NCI-H1105 (cell line): ENCODE measurements around the gene LRIG3.
"Not testable (repeated sequence)": the region's sequence is repeated elsewhere in the genome, so short reads cannot be mapped to it uniquely, and the experiment has no call there.

ENCODE experiments used
- DNase-seq: peaks from one replicate; lab custom pipeline; 2025; lab: John Stamatoyannopoulos, UW

Gene LRIG3, protein sequence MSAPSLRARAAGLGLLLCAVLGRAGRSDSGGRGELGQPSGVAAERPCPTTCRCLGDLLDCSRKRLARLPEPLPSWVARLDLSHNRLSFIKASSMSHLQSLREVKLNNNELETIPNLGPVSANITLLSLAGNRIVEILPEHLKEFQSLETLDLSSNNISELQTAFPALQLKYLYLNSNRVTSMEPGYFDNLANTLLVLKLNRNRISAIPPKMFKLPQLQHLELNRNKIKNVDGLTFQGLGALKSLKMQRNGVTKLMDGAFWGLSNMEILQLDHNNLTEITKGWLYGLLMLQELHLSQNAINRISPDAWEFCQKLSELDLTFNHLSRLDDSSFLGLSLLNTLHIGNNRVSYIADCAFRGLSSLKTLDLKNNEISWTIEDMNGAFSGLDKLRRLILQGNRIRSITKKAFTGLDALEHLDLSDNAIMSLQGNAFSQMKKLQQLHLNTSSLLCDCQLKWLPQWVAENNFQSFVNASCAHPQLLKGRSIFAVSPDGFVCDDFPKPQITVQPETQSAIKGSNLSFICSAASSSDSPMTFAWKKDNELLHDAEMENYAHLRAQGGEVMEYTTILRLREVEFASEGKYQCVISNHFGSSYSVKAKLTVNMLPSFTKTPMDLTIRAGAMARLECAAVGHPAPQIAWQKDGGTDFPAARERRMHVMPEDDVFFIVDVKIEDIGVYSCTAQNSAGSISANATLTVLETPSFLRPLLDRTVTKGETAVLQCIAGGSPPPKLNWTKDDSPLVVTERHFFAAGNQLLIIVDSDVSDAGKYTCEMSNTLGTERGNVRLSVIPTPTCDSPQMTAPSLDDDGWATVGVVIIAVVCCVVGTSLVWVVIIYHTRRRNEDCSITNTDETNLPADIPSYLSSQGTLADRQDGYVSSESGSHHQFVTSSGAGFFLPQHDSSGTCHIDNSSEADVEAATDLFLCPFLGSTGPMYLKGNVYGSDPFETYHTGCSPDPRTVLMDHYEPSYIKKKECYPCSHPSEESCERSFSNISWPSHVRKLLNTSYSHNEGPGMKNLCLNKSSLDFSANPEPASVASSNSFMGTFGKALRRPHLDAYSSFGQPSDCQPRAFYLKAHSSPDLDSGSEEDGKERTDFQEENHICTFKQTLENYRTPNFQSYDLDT

DNA sequence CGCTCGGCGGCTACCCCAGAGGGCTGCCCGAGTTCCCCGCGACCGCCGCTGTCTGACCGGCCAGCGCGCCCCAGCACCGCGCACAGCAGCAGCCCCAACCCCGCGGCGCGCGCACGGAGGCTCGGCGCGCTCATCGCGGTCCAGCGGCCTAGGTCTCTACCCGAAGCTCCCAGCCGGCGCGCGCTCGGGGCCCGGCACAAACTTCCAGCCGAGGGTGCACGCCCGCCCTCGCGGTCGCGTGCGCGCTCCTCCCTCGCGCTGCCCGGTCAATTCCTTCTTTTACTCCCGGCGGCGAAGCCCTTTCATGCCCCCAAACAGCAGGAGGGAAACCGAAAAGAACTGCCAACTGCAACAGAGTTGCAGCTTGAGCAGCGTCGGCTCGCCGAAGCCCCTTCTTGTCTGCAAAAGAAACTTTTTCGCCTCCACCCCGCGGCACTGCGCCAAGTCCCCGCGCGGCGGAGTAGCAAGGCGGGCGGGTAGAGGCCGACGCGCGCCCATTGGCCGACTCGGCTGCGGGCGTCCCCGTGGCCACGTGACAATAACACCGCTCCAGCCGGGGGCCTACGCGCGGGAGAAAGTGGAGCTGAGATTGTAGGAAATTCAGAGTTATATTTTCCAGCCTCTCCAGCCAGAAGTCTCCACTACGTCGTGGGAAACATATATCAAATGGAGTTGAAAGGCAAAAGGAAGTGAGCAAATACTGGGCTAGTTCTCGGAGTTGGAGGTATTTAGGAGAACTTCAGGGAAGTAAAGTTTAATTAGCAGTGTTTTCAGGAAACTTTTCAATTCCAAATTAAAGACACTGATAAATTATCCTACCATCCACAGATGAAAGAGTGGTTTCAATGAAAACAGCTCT, at the start of gene LRIG3:
Gene LRIG3, minus strand, starts transcription at position 403 of the 859 bp plus-strand sequence. Its CDS starts 269 bp downstream, at position 134.
- peak; percentile 61 for DNase-seq

DNA sequence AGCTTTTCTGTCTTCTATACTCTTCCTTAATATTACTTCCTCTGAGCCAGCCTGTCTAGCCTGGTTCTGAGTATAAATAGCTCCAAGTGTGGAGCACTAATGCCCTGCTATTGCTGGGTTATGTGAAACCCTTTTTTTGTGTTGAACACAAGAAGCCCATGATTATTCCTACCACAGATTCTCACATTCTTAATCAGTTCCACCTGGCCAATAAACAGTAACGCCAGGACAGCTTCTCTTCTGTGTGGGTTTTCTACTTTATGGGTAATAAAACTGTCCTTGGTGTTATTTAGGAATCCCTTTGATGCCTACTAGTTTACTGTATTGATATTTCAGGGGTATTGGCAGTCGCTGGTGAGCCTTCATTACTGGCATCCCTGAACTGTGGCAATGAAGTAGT, 48.9 kb upstream of the LRIG3 start:
- no peak for DNase-seq

DNA sequence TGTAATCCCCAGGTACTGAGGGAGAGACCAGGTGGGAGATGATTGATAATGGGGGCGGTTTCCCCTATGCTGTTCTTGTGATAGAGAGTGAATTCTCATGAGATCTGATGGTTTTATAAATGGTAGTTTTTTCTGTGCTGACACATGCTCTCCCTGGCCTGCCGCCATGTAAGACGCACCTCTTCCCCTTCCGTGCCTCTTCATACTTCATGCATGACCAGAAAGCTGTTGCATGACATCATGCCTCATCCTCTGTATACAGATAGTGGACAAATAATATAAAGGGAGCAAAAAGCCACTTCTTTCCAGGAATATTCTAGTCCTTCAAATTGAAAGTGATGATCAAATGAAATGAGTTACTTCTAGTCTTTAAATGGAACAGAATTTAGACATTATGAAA, 47.3 kb upstream of the LRIG3 start:
- no peak for DNase-seq

DNA sequence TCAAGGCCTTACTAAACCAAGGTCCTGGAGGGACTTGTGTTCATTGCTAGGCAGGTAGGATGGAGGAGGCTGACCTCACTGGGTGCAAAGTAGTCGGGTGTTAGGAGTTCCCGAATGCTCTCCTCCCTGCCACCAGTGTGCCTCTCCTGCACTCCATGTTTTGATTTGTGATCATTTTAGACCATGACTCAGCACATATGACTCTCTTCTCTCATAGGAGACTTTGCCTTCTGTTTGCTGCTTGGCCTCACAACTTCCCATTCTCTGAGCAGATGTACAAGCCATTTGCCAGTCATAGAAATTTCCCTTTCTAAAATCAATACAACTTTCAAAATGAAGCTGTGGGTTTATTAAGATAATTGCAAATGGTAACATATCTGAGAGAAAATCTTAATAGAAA, 46.6 kb upstream of the LRIG3 start:
- DNase-seq, result no peak

DNA sequence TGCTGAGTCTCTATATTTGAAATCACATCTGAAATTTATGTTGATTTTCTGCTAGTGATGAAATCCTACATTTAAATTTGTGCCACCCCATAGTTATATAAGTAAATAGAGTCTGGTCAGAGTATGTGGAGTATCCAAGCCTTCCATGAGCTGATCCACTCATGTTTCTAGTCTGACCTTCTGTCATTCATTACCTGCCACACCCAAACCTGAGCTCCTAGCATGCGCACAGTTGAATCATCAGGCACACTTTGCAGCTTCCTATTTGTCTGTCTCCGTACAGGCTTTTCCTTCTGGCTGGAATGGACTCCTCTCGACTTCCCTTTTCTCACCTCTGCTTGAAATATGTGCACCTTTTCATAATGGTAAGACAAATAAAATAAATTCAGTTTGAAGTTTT, 45.3 kb upstream of the LRIG3 start:
- no peak for DNase-seq

DNA sequence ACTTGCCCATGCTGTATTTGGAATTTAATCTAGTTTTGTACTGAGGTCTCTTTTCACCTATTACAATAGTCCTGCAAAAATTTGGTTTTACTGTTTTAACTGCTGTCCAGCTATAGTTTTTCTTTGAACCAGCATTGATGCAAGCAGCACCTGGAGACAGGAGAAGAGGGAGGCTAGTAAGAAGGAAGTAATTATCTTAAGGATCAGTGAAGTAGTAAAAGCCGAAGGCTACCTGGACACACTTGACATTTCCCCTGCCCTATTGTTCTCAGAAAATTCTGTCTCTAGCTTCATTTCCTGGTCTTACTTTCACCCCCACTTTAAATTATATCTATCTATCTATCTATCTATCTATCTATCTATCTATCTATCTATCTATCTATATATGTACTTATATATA, 43.5 kb upstream of the LRIG3 start:
- DNase-seq, result no peak

DNA sequence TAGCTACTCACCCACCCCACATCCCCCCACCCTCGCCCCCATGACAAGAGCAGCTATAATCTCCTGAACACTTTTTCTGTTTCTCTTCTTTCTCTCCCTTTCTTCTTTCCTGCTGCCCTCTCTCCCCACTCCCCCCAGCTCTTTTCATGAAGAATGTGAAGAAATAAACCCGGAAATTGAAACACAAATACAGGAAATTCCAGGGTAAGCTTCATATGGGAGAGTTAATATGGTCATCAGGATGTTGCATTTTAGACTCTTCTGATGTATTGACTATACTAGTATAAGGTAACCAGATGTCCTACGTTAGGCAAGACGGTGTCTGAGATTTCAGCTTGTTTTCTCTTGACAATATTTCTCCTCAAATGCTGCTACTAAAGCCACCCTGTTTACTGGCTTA, 41.6 kb upstream of the LRIG3 start:
- DNase-seq, result no peak

DNA sequence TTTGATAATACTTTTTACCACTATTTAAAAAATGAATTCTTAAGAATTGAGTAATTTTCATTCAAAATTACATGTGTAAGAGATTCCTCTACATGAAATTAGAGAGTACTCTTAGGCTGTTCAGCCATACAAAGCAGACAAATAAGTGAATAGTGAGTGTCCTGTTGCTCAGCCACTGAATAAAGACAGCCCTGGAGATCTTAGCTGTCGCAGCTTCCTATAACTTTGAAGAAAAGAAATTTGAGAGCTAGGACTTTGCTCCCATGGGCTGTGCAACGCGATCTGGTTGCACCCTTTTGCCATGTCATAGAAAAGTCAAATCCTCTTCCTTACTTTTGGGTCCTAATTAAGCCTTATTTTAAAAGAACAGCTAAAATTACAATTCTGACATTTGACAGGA, 40.9 kb upstream of the LRIG3 start:
- DNase-seq, result no peak

DNA sequence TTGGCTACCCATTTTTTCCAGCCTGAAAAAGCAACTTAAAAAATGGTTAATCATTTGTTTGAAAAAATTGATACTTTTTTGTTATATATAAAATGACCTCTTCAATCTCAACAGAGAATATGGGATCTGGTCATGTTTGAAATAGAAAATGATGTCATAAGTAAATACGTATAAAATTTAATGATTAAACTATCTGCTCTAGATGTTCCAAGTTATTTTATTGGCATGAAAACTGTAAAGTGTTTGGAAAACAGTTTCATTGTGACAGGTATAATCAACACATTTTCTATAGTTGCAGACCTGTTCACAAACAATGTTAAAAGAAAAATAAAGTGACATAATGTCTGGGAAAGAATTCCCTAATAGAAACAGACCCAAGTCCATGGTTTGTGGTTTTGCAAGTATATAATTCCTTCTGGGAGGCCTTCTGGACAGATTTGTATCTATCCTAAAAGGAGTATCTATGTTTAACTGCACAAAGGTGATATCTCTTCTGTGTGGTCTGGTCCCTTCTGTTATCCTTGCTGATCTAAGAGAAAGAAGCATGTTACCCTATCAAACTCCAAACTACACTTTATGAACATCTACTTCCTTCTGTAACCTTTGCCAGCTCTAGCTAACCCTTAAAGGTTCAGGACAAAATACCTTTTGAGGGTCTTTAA, 39.5 kb upstream of the LRIG3 start:
- DNase-seq, result no peak

DNA sequence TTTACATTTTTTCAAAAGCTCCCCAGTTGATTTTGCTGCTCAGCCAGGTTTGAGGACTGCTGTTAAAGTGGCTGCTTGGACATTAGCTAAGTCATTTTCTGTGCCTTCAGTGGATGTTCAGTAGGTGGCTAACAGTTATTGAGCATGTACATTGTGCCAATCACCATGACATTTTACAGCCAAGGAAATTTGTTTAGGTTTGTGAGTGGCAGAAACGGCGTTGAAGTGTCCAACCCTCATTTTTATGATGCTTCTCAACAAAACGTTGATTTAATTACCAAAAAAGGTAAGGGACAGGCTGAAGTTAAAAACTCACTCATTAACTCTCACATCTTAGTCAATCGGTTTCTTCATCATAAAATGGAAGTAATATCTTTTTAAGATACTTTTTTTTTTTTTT, 37.0 kb upstream of the LRIG3 start:
- DNase-seq, result no peak

DNA sequence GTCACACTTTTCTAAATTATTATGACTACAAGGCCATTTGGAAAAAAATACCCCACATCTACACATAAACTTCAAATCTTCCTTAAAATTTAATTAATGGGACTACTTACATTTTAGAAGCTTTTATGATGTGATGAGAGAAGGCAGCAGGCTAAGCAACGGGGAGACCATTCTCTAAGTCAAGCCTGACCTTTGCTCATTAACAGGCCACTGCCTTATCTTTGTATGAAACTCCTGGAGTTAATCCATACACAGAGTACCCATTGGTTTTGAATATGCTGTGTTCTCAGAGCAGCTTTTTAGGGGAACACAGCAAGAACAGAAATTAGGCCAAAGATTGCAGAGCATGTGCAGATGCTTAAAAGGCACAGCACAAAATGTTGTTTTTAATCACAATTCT, 35.5 kb upstream of the LRIG3 start:
- no peak for DNase-seq

DNA sequence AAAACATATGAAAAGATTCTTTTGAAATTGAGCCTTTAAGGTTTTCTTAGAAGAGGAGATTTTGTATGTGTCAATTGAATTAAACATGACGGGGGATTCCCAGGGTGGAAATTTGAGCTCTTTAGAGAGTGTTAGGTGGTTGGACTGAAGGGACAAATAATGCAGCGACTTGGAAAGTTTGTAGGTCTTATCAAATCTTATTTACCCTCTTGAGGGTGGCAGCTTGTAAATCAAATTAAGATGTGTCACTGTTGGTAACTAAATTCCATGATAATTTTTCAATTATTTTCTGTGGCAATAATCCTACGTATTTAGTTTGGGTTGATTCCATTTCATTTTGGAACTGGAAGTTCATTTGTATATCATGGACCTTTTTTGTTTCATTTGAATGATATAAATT, 33.7 kb upstream of the LRIG3 start:
- DNase-seq, result no peak

DNA sequence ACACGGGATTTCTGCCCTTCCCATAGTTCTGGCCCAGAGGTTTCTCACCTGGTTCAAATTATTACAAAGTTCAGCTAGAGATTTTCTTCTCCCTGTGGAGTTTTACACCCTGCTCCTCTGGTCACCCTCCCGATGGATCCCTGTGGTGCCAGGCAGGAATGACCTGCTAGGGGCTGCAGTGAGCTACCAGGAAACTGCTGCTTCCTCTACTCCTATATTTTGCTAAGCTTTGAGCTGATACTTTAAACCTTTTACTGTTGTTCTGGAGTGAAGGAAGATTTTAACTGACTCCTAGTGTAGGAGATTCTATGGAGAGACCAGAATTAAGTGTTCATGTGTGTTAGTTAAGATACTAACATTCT, 30.4 kb upstream of the LRIG3 start:
- DNase-seq, result no peak

DNA sequence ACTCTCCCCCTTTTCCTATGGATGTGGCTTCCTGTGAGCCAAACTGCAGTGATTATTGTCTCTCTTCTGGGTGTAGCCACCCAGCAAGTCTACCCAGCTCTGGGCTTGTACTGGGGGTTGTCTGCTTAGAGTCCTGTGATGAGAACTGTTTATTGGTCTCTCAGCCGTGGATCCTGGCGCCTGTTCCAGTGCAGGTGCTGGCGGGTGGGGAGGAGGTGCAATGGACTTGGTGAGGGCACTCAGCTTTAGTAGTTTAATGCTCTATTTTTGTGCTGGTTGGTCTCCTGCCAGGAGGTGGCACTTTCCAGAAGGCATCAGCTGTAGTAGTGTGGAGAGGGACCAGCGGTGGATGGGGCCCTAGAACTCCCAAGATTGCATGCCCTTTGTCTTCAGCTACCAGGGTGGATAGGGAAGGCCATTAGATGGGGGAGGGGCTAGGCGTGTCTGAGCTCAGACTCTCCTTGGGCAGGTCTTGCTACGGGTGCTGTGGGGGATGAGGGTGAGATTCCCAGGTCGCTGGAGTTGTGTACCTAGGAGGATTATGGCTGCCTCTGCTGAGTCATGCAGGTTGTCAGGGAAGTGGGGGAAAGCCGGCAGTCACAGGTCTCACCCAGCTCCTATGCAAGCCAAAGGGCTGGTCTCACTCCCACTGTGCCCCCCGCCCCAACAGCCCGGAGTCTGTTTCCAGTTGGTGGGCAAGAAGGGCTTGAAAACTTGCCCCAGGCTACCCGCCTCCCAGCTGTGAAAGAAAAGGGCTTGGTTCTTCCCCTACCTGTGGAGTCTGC, 29.8 kb upstream of the LRIG3 start:
- DNase-seq, result not testable (repeated sequence)

DNA sequence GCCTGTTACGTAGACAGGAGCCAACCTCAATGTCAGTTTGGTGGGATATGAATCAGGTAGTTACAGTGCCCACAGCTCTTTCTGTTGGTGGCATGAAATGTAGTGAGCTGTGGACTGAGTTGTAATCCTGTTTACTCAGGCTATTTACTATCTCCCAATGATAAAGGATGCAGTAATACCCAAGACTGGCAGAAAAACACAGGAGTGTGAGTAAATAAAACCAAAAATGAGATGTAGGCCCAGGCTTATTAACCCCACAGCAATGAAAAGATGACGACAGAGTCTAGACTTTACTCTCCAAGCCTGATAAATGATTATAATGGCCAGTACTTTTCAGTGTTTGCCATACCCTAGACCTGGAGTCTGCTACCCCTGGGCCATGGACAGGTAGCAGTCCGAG, 22.8 kb upstream of the LRIG3 start:
- no peak for DNase-seq

DNA sequence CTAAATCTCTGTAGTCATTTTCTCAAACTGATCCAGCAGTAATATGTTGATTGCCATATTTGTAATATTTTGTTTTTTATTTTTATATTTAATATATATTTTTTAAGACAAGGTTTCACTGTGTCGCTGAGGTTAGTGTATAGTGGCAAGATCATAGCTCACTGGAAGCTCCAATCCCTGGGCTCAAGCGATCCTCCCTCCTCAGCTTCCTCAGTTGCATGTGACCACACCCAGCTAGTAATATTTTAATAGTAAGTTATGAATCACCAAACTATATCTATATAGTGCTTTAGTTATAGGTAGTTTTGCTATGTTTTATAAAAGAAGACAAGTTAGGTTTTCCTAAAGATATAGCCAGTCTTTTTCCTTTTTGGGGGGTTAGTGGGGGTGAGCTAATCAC, 22.0 kb upstream of the LRIG3 start:
- DNase-seq, result no peak

DNA sequence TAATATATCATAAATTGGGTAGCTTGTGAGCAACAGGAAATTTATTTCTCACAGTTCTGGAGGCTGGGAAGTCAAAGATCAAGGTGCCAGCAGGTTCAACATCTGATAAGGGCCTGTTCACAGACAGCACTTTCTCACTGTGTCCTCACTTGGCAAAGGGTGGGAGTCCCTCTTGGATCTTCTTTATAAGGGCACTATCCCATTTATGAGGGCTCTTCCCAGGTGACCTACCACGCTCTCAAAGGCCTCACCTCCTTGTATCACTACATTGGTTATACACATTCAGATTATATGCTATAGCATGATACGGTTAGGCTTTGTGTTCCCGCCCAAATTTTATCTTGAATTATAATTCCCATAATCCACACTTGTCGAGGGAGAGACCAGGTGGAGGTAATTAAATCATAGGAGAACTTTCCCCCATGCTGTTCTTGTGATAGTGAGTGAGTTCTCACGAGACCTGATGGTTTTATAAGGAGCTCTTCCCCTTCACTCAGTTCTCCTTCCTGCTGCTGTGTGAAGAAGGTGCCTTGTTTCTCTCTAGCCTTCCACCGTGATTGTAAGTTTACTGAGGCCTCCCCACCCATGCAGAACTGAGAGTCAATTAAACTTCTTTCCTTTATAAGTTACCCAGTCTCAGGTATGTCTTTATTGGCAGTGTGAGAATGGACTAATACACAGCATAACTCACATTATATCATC, 19.2 kb upstream of the LRIG3 start:
- no peak for DNase-seq

DNA sequence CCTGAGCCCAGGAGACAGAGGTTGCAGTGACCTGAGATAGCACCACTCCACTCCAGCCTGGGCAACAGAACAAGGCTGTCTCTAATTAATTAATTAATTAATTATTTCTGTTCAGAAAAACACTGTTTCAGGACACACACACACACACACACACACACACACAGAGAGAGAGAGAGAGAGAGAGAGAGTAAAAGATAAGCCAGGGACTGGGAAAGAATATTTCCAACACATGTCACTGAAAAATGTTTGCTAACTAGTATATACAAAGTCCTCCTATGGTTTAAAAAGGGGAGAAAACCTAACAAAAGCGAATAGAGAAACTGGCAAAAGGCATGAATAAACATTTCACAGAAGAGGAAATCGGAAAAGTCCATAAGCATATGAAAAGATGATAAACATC, 18.1 kb upstream of the LRIG3 start:
- DNase-seq, result no peak

DNA sequence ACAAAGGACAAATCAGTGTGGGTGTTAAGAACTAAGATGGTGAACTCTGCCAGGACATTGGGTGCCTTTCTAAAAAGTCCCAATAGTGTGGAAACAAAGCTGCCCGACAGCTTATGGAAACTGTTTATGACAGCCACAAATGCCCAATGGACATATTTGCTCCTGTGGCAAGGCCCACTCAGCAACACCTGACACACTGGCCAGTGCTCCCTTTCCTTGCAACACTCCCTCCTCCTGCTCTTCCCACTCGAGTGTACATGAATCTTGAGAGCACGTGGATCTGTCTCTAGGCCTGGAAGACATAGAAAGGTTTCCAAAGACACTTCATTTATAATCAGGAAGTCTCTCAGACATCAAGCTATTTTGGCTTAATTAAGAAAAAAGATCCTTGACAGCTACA, 14.2 kb upstream of the LRIG3 start:
- DNase-seq, result no peak
